Stimulated activated CD4-positive, alpha-beta T cell treated with anti-CD3 and anti-CD28 coated beads, Interleukin-12 subunit alpha, Interleukin-12 subunit beta, amount 100 ng/mL, for 4 hours (primary cell): ENCODE results near the gene MEI4.
"Not testable (repeated sequence)": the region's sequence is repeated elsewhere in the genome, so short reads cannot be mapped to it uniquely, and the experiment has no call there.

Experiments used
- DNase-seq: peaks from one replicate; pipeline ENCODE4 v3.0.0-alpha.2; 2020

The MEI4 gene

DNA sequence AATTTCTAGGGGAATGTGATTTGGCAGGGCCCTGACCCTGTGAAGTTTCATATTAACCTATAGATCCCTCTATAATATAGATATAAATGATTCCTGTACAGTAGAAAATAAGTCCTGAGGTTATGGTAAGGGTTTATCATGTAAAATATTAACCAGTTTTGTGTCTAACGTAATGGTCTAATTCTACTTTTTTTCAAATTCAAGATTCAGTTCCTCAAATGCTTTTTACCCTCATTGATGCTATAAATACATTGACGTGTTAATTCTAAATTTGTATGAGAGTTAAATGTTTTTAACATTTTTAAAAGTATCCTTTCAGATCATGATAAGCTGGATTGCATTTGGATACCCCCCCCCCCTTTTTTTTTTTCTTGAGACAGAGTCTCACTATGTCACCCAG lies 169.4 kb downstream of the MEI4 start:
- DNase-seq, result no peak

DNA sequence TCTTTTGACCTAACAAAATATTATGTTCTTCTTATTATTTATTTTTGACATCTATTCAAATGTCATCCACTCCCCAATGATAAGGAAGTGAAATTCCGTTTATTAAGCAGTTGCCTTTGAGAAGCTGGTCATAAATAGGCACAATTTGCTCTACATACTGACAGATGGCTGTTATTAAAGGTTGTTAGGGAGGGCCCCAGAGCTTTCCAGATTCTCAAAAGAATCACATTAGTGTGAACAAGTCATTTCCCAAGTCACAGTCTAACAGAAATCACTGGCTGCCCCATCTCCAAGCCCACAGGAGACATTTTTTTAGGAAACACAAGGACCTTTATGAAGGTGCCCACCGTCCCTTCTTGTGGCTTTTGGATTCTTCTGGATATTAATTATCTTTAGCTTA lies 172.4 kb downstream of the MEI4 start:
- no peak for DNase-seq

DNA sequence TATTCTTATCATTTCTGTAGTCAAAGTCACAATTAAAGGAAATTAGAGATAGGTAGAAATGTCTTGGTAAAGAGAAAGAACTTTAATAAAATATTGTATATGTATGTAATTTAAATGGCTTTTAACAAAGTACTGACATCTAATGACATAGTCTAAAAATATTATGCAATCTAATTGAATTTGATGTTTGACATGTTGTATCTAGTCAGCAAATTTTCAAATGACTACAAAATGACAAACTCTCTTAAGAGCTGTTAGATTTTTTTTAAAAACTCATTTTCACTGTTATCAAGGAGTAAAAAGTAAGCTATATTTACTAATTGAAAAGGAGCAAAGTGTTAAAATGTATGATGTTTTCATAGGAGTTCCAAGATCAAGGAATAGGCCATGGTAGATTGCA lies 176.9 kb downstream of the MEI4 start:
- DNase-seq, result no peak

- not testable (repeated sequence) for DNase-seq
These were observed 180.9 kb downstream of the MEI4 start for GRCh38 chr6:77833749-77834148.

- no peak for DNase-seq
These were observed 181.8 kb downstream of the MEI4 start for GRCh38 chr6:77834591-77834996.

GRCh38 chr6:77837034-77837784 lies 184.4 kb downstream of the MEI4 start:
- DNase-seq, result no peak

- no peak for DNase-seq
These were observed 186.5 kb downstream of the MEI4 start for GRCh38 chr6:77839292-77839691.

DNA sequence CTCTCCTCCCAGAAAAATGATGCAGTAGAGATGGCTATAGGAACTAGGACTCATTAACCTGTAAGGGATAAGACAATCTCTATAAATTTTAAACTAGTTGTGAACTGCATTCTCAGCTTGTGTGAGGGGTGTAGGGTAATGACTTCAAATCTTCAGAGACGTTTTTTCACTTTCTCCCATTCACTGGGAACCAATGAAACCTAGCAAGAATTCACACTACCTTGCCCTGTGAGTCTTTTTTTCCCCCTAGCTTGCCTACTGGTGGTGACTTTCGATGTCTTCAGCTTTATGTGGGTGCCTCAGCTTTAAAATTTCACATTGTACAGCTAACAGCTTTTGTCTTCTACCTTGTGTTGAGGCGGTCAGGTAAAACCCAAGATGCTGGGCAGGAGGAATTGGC lies 192.0 kb downstream of the MEI4 start:
- DNase-seq, result no peak

GRCh38 chr6:77853401-77853800 lies 200.6 kb downstream of the MEI4 start:
- no peak for DNase-seq

DNA sequence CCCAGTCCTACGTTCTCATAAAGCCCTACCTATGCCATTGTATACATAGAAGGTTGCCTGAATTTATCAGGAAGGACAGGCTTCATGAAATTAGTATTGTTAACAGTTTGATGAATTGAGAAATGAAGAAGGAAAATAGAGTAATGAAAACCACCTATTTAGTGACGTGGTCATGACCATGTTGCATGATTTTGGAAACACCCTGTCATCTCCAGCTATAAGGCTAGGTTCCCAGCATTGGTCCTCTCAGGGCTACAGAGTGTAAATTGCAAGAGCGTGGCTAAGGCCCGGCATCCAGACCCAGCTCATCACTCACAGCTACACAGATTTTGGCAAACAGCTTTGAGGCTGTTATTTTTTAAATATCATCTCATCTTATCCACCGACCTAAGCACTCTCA lies 203.6 kb downstream of the MEI4 start:
- DNase-seq, result no peak

- no peak for DNase-seq
These were observed 204.6 kb downstream of the MEI4 start for GRCh38 chr6:77857421-77857820.

DNA sequence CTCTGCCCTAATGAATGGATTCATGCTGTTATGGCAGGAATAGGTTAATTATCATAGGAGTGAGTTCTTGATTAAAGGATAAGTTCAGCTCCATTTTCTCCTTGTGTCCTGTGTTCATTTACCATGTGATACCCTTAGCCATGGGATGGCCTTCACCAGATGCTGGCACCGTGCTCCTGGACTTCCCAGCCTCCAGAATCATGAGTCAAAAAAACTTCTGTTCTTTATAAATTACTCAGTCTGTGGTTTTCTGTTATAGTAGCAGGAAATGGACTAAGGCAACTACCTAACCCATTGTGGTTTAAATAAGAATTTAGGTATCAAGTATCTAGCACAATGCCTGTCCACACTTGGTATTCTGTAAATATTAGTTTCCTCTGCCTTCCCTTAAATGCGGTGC lies 223.5 kb downstream of the MEI4 start:
- no peak for DNase-seq

DNA sequence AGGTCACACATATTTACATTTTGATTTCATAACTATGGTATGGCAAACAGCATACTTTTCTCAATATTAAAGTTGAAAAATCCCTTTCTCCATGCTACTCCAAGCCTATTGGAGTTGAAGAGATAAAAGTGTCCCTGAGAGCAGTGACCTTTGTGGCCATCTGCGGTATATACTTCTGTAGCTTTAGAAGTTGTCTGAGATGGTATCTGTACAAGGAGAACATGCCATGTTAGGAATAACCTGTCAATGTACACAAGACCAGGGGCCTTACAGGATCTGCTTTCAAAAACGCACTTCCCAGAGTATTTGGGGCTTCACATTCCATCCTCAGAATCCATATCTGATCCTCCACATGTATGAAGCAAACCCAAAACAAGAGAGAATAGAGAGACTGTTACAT lies 226.7 kb downstream of the MEI4 start:
- no peak for DNase-seq

GRCh38 chr6:77880501-77880900 lies 227.7 kb downstream of the MEI4 start:
- no peak for DNase-seq

- DNase-seq, result no peak
These were observed 231.0 kb downstream of the MEI4 start for GRCh38 chr6:77883851-77884250.

GRCh38 chr6:77893391-77893790 lies 240.6 kb downstream of the MEI4 start:
- no peak for DNase-seq

- no peak for DNase-seq
These were observed 253.2 kb downstream of the MEI4 start for GRCh38 chr6:77906070-77906469.

DNA sequence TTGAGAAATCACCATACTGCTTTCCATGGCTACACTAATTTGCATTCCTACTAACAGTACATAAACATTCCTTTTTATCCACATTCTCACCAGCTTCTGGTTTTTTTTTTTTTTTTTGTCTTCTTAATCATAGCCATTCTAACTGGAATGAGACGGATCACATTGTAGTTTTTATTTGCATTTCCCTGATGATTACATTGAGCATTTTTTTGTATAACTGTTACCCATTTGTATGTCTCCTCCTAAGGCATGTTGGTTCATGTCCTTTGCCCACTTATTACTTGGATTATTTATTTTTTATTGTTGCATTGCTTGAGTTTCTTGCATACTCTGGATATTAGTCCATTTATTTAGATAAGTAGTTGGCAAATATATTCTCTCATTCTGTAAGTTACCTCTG lies 258.0 kb downstream of the MEI4 start:
- no peak for DNase-seq

GRCh38 chr6:77926198-77926751 lies 273.4 kb downstream of the MEI4 start:
- DNase-seq, result no peak

GRCh38 chr6:77930382-77930781 lies 277.5 kb downstream of the MEI4 start:
- no peak for DNase-seq

GRCh38 chr6:77930952-77931351 lies 278.1 kb downstream of the MEI4 start:
- no peak for DNase-seq

DNA sequence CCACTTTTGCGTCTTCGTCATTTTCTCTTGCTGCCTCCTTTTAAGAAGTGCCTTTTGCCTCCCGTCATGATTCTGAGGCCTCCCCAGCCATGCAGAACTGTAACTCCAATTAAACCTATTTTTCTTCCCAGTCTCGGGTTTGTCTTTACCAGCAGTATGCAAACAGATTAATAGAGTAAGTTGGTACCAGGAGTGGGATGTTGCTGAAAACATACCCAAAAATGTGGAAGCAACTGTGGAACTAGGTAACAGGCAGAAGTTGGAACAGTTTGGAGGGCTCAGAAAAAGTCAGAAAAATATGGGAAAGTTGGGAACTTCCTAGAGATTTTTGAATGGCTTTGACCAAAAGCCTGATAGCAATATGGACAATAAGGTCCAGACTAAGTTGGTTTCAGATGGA lies 309.2 kb downstream of the MEI4 start:
- no peak for DNase-seq

GRCh38 chr6:77965449-77965848 lies 312.6 kb downstream of the MEI4 start:
- DNase-seq, result no peak

- no peak for DNase-seq
These were observed 319.5 kb downstream of the MEI4 start for GRCh38 chr6:77972334-77972733.
